ENCODE results near the gene SYMPK.

SYMPK gene

GRCh38 chr19:45817010-45817724 is 45.8 kb downstream of the SYMPK start:
- H3K9ac ChIP-seq (ENCODE audit: low read depth in 1 of 2, low read length in 2 of 2): no peak overlapping the region
- peaks cover 7 to 22% of the 10 kb centered on the region in 2 donors for H3K36me3 ChIP-seq (ENCODE audit: control insufficient read depth in 2 of 2, insufficient read depth in 2 of 2, low read length in 2 of 2)
- H3K4me3 ChIP-seq (ENCODE audit: low read length in 2 of 2): no peak overlapping the region
- H3K27ac ChIP-seq (ENCODE audit: low read depth in 2 of 2, low read length in 2 of 2): no peak overlapping the region
- H3K4me1 ChIP-seq (ENCODE audit: control insufficient read depth in 2 of 2, insufficient read depth in 2 of 2, low read length in 2 of 2): peaks cover 0 to 2% of the 10 kb centered on the region in 2 donors
- no peaks in the 10 kb centered on the region for H3K27me3 ChIP-seq (ENCODE audit: control insufficient read depth in 2 of 2, insufficient read depth in 2 of 2, low read length in 2 of 2)
- H3K9me3 ChIP-seq (ENCODE audit: control insufficient read depth in 2 of 2, low read length in 2 of 2): no peaks in the 10 kb centered on the region

- peaks cover 0 to 2% of the 10 kb centered on the region in 2 donors for H3K4me1 ChIP-seq (ENCODE audit: control insufficient read depth in 2 of 2, insufficient read depth in 2 of 2, low read length in 2 of 2)
- peaks cover 6 to 18% of the 10 kb centered on the region in 2 donors for H3K36me3 ChIP-seq (ENCODE audit: control insufficient read depth in 2 of 2, insufficient read depth in 2 of 2, low read length in 2 of 2)
- H3K9me3 ChIP-seq (ENCODE audit: control insufficient read depth in 2 of 2, low read length in 2 of 2): no peaks in the 10 kb centered on the region
- no peak overlapping the region for H3K4me3 ChIP-seq (ENCODE audit: low read length in 2 of 2)
- no peak overlapping the region for H3K9ac ChIP-seq (ENCODE audit: low read depth in 1 of 2, low read length in 2 of 2)
- H3K27ac ChIP-seq (ENCODE audit: low read depth in 2 of 2, low read length in 2 of 2): no peak overlapping the region
- no peaks in the 10 kb centered on the region for H3K27me3 ChIP-seq (ENCODE audit: control insufficient read depth in 2 of 2, insufficient read depth in 2 of 2, low read length in 2 of 2)
Observed at GRCh38 chr19:45816236-45817009, 46.5 kb downstream of the SYMPK start.

- H3K9me3 ChIP-seq (ENCODE audit: control insufficient read depth in 2 of 2, low read length in 2 of 2): no peaks in the 10 kb centered on the region
- H3K4me3 ChIP-seq (ENCODE audit: low read length in 2 of 2): no peak overlapping the region
- peaks cover 0 to 2% of the 10 kb centered on the region in 2 donors for H3K4me1 ChIP-seq (ENCODE audit: control insufficient read depth in 2 of 2, insufficient read depth in 2 of 2, low read length in 2 of 2)
- H3K27ac ChIP-seq (ENCODE audit: low read depth in 2 of 2, low read length in 2 of 2): no peak overlapping the region
- H3K9ac ChIP-seq (ENCODE audit: low read depth in 1 of 2, low read length in 2 of 2): peak overlapping the region in 1 of 2 donors; percentile 10
- no peaks in the 10 kb centered on the region for H3K27me3 ChIP-seq (ENCODE audit: control insufficient read depth in 2 of 2, insufficient read depth in 2 of 2, low read length in 2 of 2)
- peaks cover 5 to 12% of the 10 kb centered on the region in 2 donors for H3K36me3 ChIP-seq (ENCODE audit: control insufficient read depth in 2 of 2, insufficient read depth in 2 of 2, low read length in 2 of 2)
Observed at GRCh38 chr19:45815481-45816216, 47.3 kb downstream of the SYMPK start.

- peaks cover 0 to 2% of the 10 kb centered on the region in 2 donors for H3K4me1 ChIP-seq (ENCODE audit: control insufficient read depth in 2 of 2, insufficient read depth in 2 of 2, low read length in 2 of 2)
- H3K36me3 ChIP-seq (ENCODE audit: control insufficient read depth in 2 of 2, insufficient read depth in 2 of 2, low read length in 2 of 2): peaks cover 0 to 9% of the 10 kb centered on the region in 2 donors
- no peaks in the 10 kb centered on the region for H3K27me3 ChIP-seq (ENCODE audit: control insufficient read depth in 2 of 2, insufficient read depth in 2 of 2, low read length in 2 of 2)
- H3K27ac ChIP-seq (ENCODE audit: low read depth in 2 of 2, low read length in 2 of 2): no peak within 1 kb of the TSS
- H3K9ac ChIP-seq (ENCODE audit: low read depth in 1 of 2, low read length in 2 of 2): peak within 1 kb of the TSS in 1 of 2 donors; percentile 10
- no peaks in the 10 kb centered on the region for H3K9me3 ChIP-seq (ENCODE audit: control insufficient read depth in 2 of 2, low read length in 2 of 2)
- H3K4me3 ChIP-seq (ENCODE audit: low read length in 2 of 2): no peak within 1 kb of the TSS
Observed at GRCh38 chr19:45814851-45815480, 48.0 kb downstream of the SYMPK start, which contains the start of gene RSPH6A. RSPH6A (minus strand) TSS chr19:45815308; CDS start chr19:45815176, 132 bp downstream.

GRCh38 chr19:45814166-45814780 is 48.7 kb downstream of the SYMPK start:
- peaks cover 0 to 6% of the 10 kb centered on the region in 2 donors for H3K4me1 ChIP-seq (ENCODE audit: control insufficient read depth in 2 of 2, insufficient read depth in 2 of 2, low read length in 2 of 2)
- no peak overlapping the region for H3K27ac ChIP-seq (ENCODE audit: low read depth in 2 of 2, low read length in 2 of 2)
- no peak overlapping the region for H3K9ac ChIP-seq (ENCODE audit: low read depth in 1 of 2, low read length in 2 of 2)
- H3K27me3 ChIP-seq (ENCODE audit: control insufficient read depth in 2 of 2, insufficient read depth in 2 of 2, low read length in 2 of 2): no peaks in the 10 kb centered on the region
- no peak overlapping the region for H3K4me3 ChIP-seq (ENCODE audit: low read length in 2 of 2)
- H3K9me3 ChIP-seq (ENCODE audit: control insufficient read depth in 2 of 2, low read length in 2 of 2): no peaks in the 10 kb centered on the region
- H3K36me3 ChIP-seq (ENCODE audit: control insufficient read depth in 2 of 2, insufficient read depth in 2 of 2, low read length in 2 of 2): peaks cover 0 to 4% of the 10 kb centered on the region in 2 donors

- Histone ChIP-seq H3K9ac (ENCODE audit: low read depth in 1 of 2, low read length in 2 of 2) (no peak overlapping the region), H3K4me1 (ENCODE audit: control insufficient read depth in 2 of 2, insufficient read depth in 2 of 2, low read length in 2 of 2) (peaks cover 0 to 6% of the 10 kb centered on the region in 2 donors), H3K36me3 (ENCODE audit: control insufficient read depth in 2 of 2, insufficient read depth in 2 of 2, low read length in 2 of 2) (peaks cover 0 to 2% of the 10 kb centered on the region in 2 donors), H3K27me3 (ENCODE audit: control insufficient read depth in 2 of 2, insufficient read depth in 2 of 2, low read length in 2 of 2) (no peaks in the 10 kb centered on the region), H3K4me3 (ENCODE audit: low read length in 2 of 2) (no peak overlapping the region), H3K9me3 (ENCODE audit: control insufficient read depth in 2 of 2, low read length in 2 of 2) (no peaks in the 10 kb centered on the region), H3K27ac (ENCODE audit: low read depth in 2 of 2, low read length in 2 of 2) (no peak overlapping the region)
Observed at GRCh38 chr19:45812297-45812696, 50.6 kb downstream of the SYMPK start.

- Histone ChIP-seq H3K9ac (ENCODE audit: low read depth in 1 of 2, low read length in 2 of 2) (no peak overlapping the region), H3K4me3 (ENCODE audit: low read length in 2 of 2) (no peak overlapping the region), H3K9me3 (ENCODE audit: control insufficient read depth in 2 of 2, low read length in 2 of 2) (no peaks in the 10 kb centered on the region), H3K27ac (ENCODE audit: low read depth in 2 of 2, low read length in 2 of 2) (no peak overlapping the region), H3K27me3 (ENCODE audit: control insufficient read depth in 2 of 2, insufficient read depth in 2 of 2, low read length in 2 of 2) (no peaks in the 10 kb centered on the region), H3K36me3 (ENCODE audit: control insufficient read depth in 2 of 2, insufficient read depth in 2 of 2, low read length in 2 of 2) (peaks cover 0 to 1% of the 10 kb centered on the region in 2 donors), H3K4me1 (ENCODE audit: control insufficient read depth in 2 of 2, insufficient read depth in 2 of 2, low read length in 2 of 2) (peaks cover 0 to 4% of the 10 kb centered on the region in 2 donors)
Observed at GRCh38 chr19:45809643-45810159, 53.2 kb downstream of the SYMPK start.

- Histone ChIP-seq H3K4me3 (ENCODE audit: low read length in 2 of 2) (no peak overlapping the region), H3K9ac (ENCODE audit: low read depth in 1 of 2, low read length in 2 of 2) (no peak overlapping the region), H3K4me1 (ENCODE audit: control insufficient read depth in 2 of 2, insufficient read depth in 2 of 2, low read length in 2 of 2) (peaks cover 0 to 4% of the 10 kb centered on the region in 2 donors), H3K27me3 (ENCODE audit: control insufficient read depth in 2 of 2, insufficient read depth in 2 of 2, low read length in 2 of 2) (no peaks in the 10 kb centered on the region), H3K36me3 (ENCODE audit: control insufficient read depth in 2 of 2, insufficient read depth in 2 of 2, low read length in 2 of 2) (no peaks in the 10 kb centered on the region), H3K27ac (ENCODE audit: low read depth in 2 of 2, low read length in 2 of 2) (no peak overlapping the region), H3K9me3 (ENCODE audit: control insufficient read depth in 2 of 2, low read length in 2 of 2) (no peaks in the 10 kb centered on the region)
Observed at GRCh38 chr19:45805719-45806118, 57.2 kb downstream of the SYMPK start.

- no peaks in the 10 kb centered on the region for H3K36me3 ChIP-seq (ENCODE audit: control insufficient read depth in 2 of 2, insufficient read depth in 2 of 2, low read length in 2 of 2)
- no peak overlapping the region for H3K4me3 ChIP-seq (ENCODE audit: low read length in 2 of 2)
- no peaks in the 10 kb centered on the region for H3K27me3 ChIP-seq (ENCODE audit: control insufficient read depth in 2 of 2, insufficient read depth in 2 of 2, low read length in 2 of 2)
- H3K9me3 ChIP-seq (ENCODE audit: control insufficient read depth in 2 of 2, low read length in 2 of 2): no peaks in the 10 kb centered on the region
- no peak overlapping the region for H3K27ac ChIP-seq (ENCODE audit: low read depth in 2 of 2, low read length in 2 of 2)
- no peak overlapping the region for H3K9ac ChIP-seq (ENCODE audit: low read depth in 1 of 2, low read length in 2 of 2)
- peaks cover 0 to 4% of the 10 kb centered on the region in 2 donors for H3K4me1 ChIP-seq (ENCODE audit: control insufficient read depth in 2 of 2, insufficient read depth in 2 of 2, low read length in 2 of 2)
Observed at GRCh38 chr19:45804959-45805230, 58.1 kb downstream of the SYMPK start.

Measured in mucosa of rectum (tissue), 2 donors.